ENCODE measurements around the gene CCDC57.

DNA sequence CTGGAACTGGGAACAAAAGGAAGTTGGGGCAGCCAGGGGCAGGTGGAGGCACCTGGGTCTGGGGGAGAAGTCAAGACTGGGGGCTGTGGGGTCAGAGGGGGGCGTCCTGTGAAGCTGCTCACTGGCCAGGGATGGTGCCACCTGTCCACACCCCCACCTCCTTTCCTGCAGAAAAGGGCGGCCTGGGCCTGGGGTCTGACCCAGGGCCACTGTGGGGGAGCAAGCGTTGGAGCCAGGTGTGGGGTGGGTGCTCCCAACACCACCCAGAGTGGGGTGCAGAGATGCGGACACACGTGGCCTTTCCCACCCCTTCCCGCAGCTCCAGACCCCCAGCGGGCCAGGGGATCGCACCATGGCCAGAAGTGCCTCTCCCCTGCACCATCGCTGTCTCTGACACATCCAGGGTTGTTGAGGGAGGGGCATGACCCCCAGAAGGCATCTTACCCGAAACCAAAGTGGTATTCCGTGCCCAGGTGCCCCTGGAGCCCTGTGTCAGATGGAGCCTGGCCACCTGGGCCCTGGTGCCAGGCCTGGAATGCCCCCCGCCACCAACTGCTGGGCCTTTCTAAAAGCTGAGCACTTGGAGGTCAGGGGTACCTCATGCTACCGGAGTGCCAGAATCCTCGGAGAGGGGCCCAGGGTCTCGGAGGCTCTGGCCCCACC lies 13.6 kb upstream of the CCDC57 start:
- TF ChIP-seq, protein P1, sequence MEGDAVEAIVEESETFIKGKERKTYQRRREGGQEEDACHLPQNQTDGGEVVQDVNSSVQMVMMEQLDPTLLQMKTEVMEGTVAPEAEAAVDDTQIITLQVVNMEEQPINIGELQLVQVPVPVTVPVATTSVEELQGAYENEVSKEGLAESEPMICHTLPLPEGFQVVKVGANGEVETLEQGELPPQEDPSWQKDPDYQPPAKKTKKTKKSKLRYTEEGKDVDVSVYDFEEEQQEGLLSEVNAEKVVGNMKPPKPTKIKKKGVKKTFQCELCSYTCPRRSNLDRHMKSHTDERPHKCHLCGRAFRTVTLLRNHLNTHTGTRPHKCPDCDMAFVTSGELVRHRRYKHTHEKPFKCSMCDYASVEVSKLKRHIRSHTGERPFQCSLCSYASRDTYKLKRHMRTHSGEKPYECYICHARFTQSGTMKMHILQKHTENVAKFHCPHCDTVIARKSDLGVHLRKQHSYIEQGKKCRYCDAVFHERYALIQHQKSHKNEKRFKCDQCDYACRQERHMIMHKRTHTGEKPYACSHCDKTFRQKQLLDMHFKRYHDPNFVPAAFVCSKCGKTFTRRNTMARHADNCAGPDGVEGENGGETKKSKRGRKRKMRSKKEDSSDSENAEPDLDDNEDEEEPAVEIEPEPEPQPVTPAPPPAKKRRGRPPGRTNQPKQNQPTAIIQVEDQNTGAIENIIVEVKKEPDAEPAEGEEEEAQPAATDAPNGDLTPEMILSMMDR (IDR thresholded peaks at IDR 0.05; ENCODE audit: poor library complexity) = no peak
- no peak for TF ChIP-seq EZH2 (IDR thresholded peaks at IDR 0.05; ENCODE audit: borderline replicate concordance)

Data from hepatocyte (in vitro differentiated cells).